ENCODE data around the gene RANBP10. TPM values are rescaled to one million over a fixed set of nuclear protein-coding genes. Genes with fewer than 3 reads are reported as not detected.
A peak's percentile ranks its signal among the peaks of the same experiment; 100 is the strongest.

Gene RANBP10
- total and polyA plus RNA-seq, 4 donors, result 6.7 to 23.0 (median 14.3) TPM

GRCh38 chr16:67719778-67720144 lies 86.6 kb downstream of the RANBP10 start:
- peak; percentile 24 to 54 (median 50) for DNase-seq
- Histone ChIP-seq H3K4me1 (ENCODE audit: control insufficient read depth in 5 of 5, insufficient read depth in 5 of 5, low read length in 5 of 5) (peaks cover 0 to 23% (median 7%) of the 10 kb centered on the region in 5 donors), H3K27me3 (ENCODE audit: control insufficient read depth in 3 of 3, insufficient read depth in 3 of 3, low read length in 2 of 3) (no peaks in the 10 kb centered on the region), H3K36me3 (ENCODE audit: control insufficient read depth in 4 of 4, insufficient read depth in 4 of 4, low read length in 4 of 4) (peaks cover 0 to 10% (median 2%) of the 10 kb centered on the region in 4 donors), H3K9ac (ENCODE audit: insufficient read depth in 1 of 2, low read length in 2 of 2) (peak overlapping the region; percentile 37 to 90), H3K4me3 (peak overlapping the region; percentile 72), H3K9me3 (ENCODE audit: control insufficient read depth in 4 of 4, insufficient read depth in 3 of 4, low read length in 3 of 4) (no peaks in the 10 kb centered on the region), H3K27ac (ENCODE audit: low read depth in 1 of 2, low read length in 1 of 2) (peak overlapping the region; percentile 94 to 95)
- no peak for TF ChIP-seq CTCF (IDR thresholded peaks at IDR 0.05; ENCODE audit: control extremely low read depth, extremely low read depth)
- 3% methylated on average over 5 of the region's 5 CpGs for WGBS, 2 donors
- ATAC-seq (ENCODE audit: insufficient read depth, low FRiP score), result no peak

- no peaks in the 10 kb centered on the region for H3K27me3 ChIP-seq (ENCODE audit: control insufficient read depth in 3 of 3, insufficient read depth in 3 of 3, low read length in 2 of 3)
- peaks cover 0 to 8% (median 0%) of the 10 kb centered on the region in 4 donors for H3K36me3 ChIP-seq (ENCODE audit: control insufficient read depth in 4 of 4, insufficient read depth in 4 of 4, low read length in 4 of 4)
- DNase-seq (peak; percentile 97 to 98 (median 97)), ATAC-seq (ENCODE audit: insufficient read depth, low FRiP score) (peak; percentile 97)
- peaks cover 0 to 23% (median 7%) of the 10 kb centered on the region in 5 donors for H3K4me1 ChIP-seq (ENCODE audit: control insufficient read depth in 5 of 5, insufficient read depth in 5 of 5, low read length in 5 of 5)
- H3K4me3 ChIP-seq, result peak within 1 kb of the TSS; percentile 72
- H3K9me3 ChIP-seq (ENCODE audit: control insufficient read depth in 4 of 4, insufficient read depth in 3 of 4, low read length in 3 of 4), result no peaks in the 10 kb centered on the region
- WGBS, 2 donors, result 0 to 1% methylated on average over 58 to 59 of the region's 59 CpGs
- peak within 1 kb of the TSS; percentile 53 to 90 for H3K9ac ChIP-seq (ENCODE audit: insufficient read depth in 1 of 2, low read length in 2 of 2)
- TF ChIP-seq CTCF (IDR thresholded peaks at IDR 0.05; ENCODE audit: control extremely low read depth, extremely low read depth), result no peak
- H3K27ac ChIP-seq (ENCODE audit: low read depth in 1 of 2, low read length in 1 of 2), result peak within 1 kb of the TSS; percentile 94 to 95
These were observed 87.1 kb downstream of the RANBP10 start, which contains the start of gene GFOD2 for GRCh38 chr16:67719048-67719777. GFOD2 (minus strand) TSS chr16:67719316; CDS start chr16:67685715, 33,601 bp downstream.

- 1 to 2% methylated on average over 14 of the region's 14 CpGs for WGBS, 2 donors
- Histone ChIP-seq H3K36me3 (ENCODE audit: control insufficient read depth in 4 of 4, insufficient read depth in 4 of 4, low read length in 4 of 4) (peaks cover 0 to 5% (median 0%) of the 10 kb centered on the region in 4 donors), H3K4me3 (peak overlapping the region; percentile 72), H3K9ac (ENCODE audit: insufficient read depth in 1 of 2, low read length in 2 of 2) (peak overlapping the region; percentile 53 to 78), H3K27ac (ENCODE audit: low read depth in 1 of 2, low read length in 1 of 2) (peak overlapping the region; percentile 17 to 53), H3K9me3 (ENCODE audit: control insufficient read depth in 4 of 4, insufficient read depth in 3 of 4, low read length in 3 of 4) (no peaks in the 10 kb centered on the region), H3K27me3 (ENCODE audit: control insufficient read depth in 3 of 3, insufficient read depth in 3 of 3, low read length in 2 of 3) (no peaks in the 10 kb centered on the region), H3K4me1 (ENCODE audit: control insufficient read depth in 5 of 5, insufficient read depth in 5 of 5, low read length in 5 of 5) (peaks cover 0 to 23% (median 7%) of the 10 kb centered on the region in 5 donors)
- DNase-seq, result no peak
- TF ChIP-seq CTCF (IDR thresholded peaks at IDR 0.05; ENCODE audit: control extremely low read depth, extremely low read depth), result no peak
- no peak for ATAC-seq (ENCODE audit: insufficient read depth, low FRiP score)
These were observed 87.7 kb downstream of the RANBP10 start for GRCh38 chr16:67718668-67719047.

Measured in lung (tissue), 12 donors.